Coronary artery (tissue), 2 donors: ENCODE data around the gene MUSK.

ENCODE experiments used
- DNase-seq: peaks from one replicate; pipeline ENCODE4 v3.0.0-alpha.2; 2017; ENCODE audit warnings: low spot score
- H3K27ac ChIP-seq, 2 donors: fragments of 200-600 bp; sonication (generic); one replicate each; pipeline ENCODE4 v1.5.1; 2016 to 2019
- H3K4me3 ChIP-seq: fragments of 200-600 bp; sonication (generic); 2 replicates; pipeline ENCODE4 v1.5.1; 2016; ENCODE audit warnings: mild to moderate bottlenecking, moderate library complexity
- TF ChIP-seq, protein P1 (sequence below): fragments of 200-600 bp; sonication (generic); IDR thresholded peaks from one replicate; pipeline ENCODE4 v1.5.1; 2019; ENCODE audit warnings: antibody characterized with exemption

The MUSK gene

DNA sequence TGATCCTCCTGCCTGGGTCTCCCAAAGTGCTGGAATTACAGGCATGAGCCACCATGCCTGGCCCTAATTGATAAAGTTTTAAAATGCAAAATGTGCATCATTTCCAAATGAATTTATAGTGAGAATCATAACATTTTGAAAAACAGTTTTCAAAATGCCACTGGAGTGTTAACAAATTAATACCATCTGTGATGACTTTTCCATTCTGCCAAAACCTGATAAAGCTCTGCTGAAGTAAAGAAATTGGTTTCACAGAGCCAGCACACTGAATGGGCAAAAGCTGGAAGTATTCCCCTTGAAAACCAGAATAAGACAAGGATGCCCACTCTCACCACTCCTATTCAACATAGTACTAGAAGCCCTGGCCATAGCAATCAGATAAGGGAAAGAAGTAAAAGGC is 89.6 kb downstream of the MUSK start:
- DNase-seq, result no peak
- no peak overlapping the region for H3K27ac ChIP-seq
- no peak overlapping the region for H3K4me3 ChIP-seq
- TF ChIP-seq, protein P1, sequence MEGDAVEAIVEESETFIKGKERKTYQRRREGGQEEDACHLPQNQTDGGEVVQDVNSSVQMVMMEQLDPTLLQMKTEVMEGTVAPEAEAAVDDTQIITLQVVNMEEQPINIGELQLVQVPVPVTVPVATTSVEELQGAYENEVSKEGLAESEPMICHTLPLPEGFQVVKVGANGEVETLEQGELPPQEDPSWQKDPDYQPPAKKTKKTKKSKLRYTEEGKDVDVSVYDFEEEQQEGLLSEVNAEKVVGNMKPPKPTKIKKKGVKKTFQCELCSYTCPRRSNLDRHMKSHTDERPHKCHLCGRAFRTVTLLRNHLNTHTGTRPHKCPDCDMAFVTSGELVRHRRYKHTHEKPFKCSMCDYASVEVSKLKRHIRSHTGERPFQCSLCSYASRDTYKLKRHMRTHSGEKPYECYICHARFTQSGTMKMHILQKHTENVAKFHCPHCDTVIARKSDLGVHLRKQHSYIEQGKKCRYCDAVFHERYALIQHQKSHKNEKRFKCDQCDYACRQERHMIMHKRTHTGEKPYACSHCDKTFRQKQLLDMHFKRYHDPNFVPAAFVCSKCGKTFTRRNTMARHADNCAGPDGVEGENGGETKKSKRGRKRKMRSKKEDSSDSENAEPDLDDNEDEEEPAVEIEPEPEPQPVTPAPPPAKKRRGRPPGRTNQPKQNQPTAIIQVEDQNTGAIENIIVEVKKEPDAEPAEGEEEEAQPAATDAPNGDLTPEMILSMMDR, result no peak

DNA sequence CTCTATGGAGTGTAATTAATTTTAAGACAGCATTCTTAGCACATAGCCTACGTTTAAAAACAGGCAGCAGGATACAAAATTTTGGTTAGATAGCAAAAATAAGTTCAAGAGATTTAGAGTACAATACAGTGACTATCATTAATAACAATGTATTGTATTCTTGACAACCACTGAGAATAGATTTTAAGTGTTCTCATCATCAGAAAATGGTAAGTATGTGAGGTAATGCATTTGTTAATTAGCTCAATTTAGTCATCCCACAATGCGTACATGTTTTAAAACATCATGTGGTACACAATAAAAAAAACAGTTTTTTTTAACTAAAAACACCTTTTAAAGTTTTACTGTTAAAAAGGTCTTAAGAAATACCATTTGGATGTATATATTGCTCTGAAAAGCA is 94.2 kb downstream of the MUSK start:
- H3K4me3 ChIP-seq, result no peak overlapping the region
- H3K27ac ChIP-seq, result no peak overlapping the region
- DNase-seq, result no peak
- TF ChIP-seq, protein P1, result no peak

DNA sequence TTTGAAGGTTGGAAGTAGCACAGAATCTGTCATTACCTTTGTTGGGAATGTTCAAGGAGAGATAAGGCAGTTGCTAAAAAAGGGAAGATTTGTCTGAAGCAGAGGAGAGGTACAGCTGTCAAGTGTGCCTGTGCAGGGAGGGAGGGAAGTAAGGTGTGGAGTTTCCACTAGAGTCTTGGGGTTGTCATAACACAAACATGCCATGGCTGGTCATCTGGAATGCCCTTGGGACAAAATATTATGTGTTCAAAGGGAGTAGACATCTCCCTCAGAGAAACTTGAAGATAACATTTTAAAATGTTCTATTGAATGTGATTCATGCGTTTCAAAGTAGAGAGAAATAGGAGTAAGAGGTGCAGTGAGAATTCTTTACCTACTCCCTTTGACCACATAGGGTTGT is 95.0 kb downstream of the MUSK start:
- Histone ChIP-seq H3K27ac (no peak overlapping the region), H3K4me3 (no peak overlapping the region)
- DNase-seq, result no peak
- TF ChIP-seq, protein P1, result no peak

DNA sequence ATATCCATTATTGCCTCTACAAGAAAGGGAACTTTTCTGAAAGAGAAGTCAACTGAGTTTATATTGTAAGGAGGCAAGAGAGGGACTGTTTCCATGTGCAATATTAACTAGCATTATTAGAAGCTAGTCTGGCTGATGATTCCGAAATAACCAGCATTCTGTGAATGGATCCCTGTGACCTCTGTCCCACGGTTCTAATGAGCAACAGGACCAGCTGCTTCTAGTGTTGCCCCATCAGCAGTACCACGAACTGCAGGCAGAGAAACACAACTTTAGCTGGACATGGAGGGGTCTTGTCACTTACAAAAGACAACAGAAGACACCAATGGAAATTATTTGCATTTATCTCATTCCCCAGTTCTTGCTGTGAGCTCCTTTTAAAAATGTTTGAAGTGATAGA is 95.4 kb downstream of the MUSK start:
- no peak overlapping the region for H3K27ac ChIP-seq

DNA sequence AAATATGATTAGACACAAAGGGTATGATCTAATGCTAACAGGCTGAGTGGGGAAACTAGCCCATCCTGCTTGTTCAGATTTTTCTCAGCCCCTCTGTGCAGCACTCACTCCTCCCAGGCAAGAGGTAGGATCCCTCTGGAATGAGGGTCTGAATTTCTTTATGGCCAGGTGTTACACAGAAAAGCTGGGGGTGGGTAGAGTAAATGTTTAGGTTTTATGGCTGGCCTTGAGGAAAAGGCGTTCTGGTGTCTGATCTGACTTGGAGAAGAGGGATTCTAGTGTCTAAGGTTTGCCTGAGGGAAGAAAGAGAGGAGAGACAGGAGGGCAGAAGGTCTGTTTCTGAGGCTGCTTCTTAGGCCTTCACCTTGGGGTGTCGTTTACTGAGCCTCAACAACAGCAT is 97.3 kb downstream of the MUSK start:
- no peak for DNase-seq
- Histone ChIP-seq H3K4me3 (no peak overlapping the region), H3K27ac (no peak overlapping the region)
- TF ChIP-seq, protein P1, result no peak

More for the DNA sequence above, 95.4 kb downstream of the MUSK start:
- DNase-seq, result no peak
- TF ChIP-seq, protein P1, result no peak
- H3K4me3 ChIP-seq, result no peak overlapping the region

DNA sequence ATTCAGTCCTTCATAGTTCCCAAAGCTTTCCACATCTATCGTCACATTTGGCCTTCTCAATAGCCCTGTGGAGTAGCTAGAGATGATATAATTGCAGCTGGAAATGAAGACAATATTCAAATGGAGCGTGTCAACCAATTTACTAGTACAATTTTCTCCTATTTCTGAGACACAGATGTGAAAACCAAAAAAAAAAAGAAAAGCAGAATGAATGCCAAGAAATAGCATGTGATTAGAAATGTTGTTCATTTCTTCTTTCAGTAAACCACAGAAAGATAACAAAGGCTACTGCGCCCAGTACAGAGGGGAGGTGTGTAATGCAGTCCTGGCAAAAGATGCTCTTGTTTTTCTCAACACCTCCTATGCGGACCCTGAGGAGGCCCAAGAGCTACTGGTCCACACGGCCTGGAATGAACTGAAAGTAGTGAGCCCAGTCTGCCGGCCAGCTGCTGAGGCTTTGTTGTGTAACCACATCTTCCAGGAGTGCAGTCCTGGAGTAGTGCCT is 99.0 kb downstream of the MUSK start:
- TF ChIP-seq, protein P1, result no peak
- Histone ChIP-seq H3K4me3 (peak overlapping the region; percentile 37), H3K27ac (peak overlapping the region in 1 of 2 donors; percentile 39)
- no peak for DNase-seq

DNA sequence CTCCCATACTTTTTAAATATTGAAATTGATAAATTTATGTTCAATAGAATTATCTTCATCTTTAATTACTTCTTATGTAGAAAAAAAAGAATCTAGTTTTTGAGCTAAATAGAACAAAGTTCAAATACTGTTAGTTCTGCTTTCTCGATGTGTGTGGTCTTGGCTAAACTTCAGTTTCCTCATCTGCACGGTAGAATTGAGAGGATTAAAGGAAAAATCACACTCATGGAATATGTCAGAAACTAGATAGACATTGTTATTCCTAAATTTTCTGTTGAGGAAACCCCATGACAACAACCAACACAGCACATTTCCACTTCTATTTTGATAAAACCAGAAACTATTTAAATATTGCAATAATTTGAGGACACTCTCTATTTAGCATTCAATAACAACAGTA is 100.3 kb downstream of the MUSK start:
- TF ChIP-seq, protein P1, result no peak
- DNase-seq, result no peak
- H3K4me3 ChIP-seq, result no peak overlapping the region
- no peak overlapping the region for H3K27ac ChIP-seq
